Astrocyte (in vitro differentiated cells and primary cell): Measurements from ENCODE around the gene ANKRD60. TPM values are rescaled to one million over a fixed set of nuclear protein-coding genes. Genes with fewer than 3 reads are reported as not detected.

ENCODE experiments used
- DNase-seq: peaks from one replicate; pipeline ENCODE4 v3.0.0-alpha.2; 2010; ENCODE audit warnings: low read depth
- FAIRE-seq: peaks from 2 replicates; lab custom pipeline; 2011; peaks lifted over from hg19 to GRCh38; lab: Jason Lieb, UNC
- H2AFZ ChIP-seq: 2 replicates; pipeline ENCODE4 v1.6.0; 2012; ENCODE audit warnings: low read depth, low read length, inconsistent platforms
- H3K27ac ChIP-seq: 2 replicates; pipeline ENCODE4 v1.5.1; 2011; ENCODE audit warnings: low read depth, low read length, inconsistent platforms
- H3K27me3 ChIP-seq: 2 replicates; pipeline ENCODE4 v1.6.0; 2011; ENCODE audit warnings: low read length, inconsistent platforms; ENCODE audit not compliant: insufficient read depth
- H3K36me3 ChIP-seq: 2 replicates; pipeline ENCODE4 v1.5.1; 2011; ENCODE audit warnings: low read length, inconsistent platforms; ENCODE audit not compliant: insufficient read depth
- H3K4me1 ChIP-seq: 2 replicates; pipeline ENCODE4 v1.5.1; 2011; ENCODE audit warnings: low read length, inconsistent platforms; ENCODE audit not compliant: insufficient read depth
- H3K4me2 ChIP-seq: 2 replicates; pipeline ENCODE4 v1.6.0; 2012; ENCODE audit warnings: low read length, inconsistent platforms
- H3K4me3 ChIP-seq: 2 replicates; pipeline ENCODE4 v1.5.1; 2011; ENCODE audit warnings: low read depth, mild to moderate bottlenecking, low read length, inconsistent platforms; ENCODE audit not compliant: insufficient read depth
- H3K79me2 ChIP-seq: 2 replicates; pipeline ENCODE4 v1.6.0; 2012; ENCODE audit warnings: mild to moderate bottlenecking, low read length, inconsistent platforms; ENCODE audit not compliant: insufficient read depth
- H3K9ac ChIP-seq: 2 replicates; pipeline ENCODE4 v1.6.0; 2012; ENCODE audit warnings: mild to moderate bottlenecking, low read length, inconsistent platforms
- H3K9me3 ChIP-seq: 2 replicates; pipeline ENCODE4 v1.5.1; 2012; ENCODE audit warnings: low read depth, mild to moderate bottlenecking, low read length, inconsistent platforms; ENCODE audit not compliant: insufficient read depth
- H4K20me1 ChIP-seq: 2 replicates; pipeline ENCODE4 v1.6.0; 2012; ENCODE audit warnings: low read length, inconsistent platforms; ENCODE audit not compliant: insufficient read depth
- H3K27ac Mint-ChIP-seq: one replicate; pipeline ENCODE4 v1.8.0; 2021; ENCODE audit warnings: mild to moderate bottlenecking, mixed read lengths; ENCODE audit not compliant: unreplicated experiment
- H3K27me3 Mint-ChIP-seq: one replicate; pipeline ENCODE4 v1.8.0; 2021; ENCODE audit warnings: low read depth, mixed read lengths; ENCODE audit not compliant: unreplicated experiment
- H3K36me3 Mint-ChIP-seq: one replicate; pipeline ENCODE4 v1.8.0; 2021; ENCODE audit warnings: low read depth, mixed read lengths; ENCODE audit not compliant: unreplicated experiment
- H3K4me1 Mint-ChIP-seq: one replicate; pipeline ENCODE4 v1.8.0; 2021; ENCODE audit warnings: low read depth, mixed read lengths; ENCODE audit not compliant: unreplicated experiment
- H3K4me3 Mint-ChIP-seq: one replicate; pipeline ENCODE4 v1.8.0; 2021; ENCODE audit warnings: mild to moderate bottlenecking, moderate library complexity, mixed read lengths; ENCODE audit not compliant: unreplicated experiment
- H3K9me3 Mint-ChIP-seq: one replicate; pipeline ENCODE4 v1.8.0; 2021; ENCODE audit warnings: mild to moderate bottlenecking, mixed read lengths; ENCODE audit not compliant: unreplicated experiment
- CTCF ChIP-seq: IDR thresholded peaks from 2 replicates; pipeline ENCODE4 v1.5.1; 2011; ENCODE audit warnings: low read depth, mild to moderate bottlenecking, inconsistent platforms, low read length, moderate library complexity; ENCODE audit not compliant: insufficient read depth
- EZH2 ChIP-seq: IDR thresholded peaks from 2 replicates; pipeline ENCODE4 v1.6.1; 2012; ENCODE audit warnings: mild to moderate bottlenecking, low read length, inconsistent platforms; ENCODE audit not compliant: insufficient read depth
- total RNA-seq: library from RNA; stranded (reverse); gene quantifications from 2 replicates; pipeline ENCODE4 v1.2.1, GENCODE V29; 2021

ANKRD60 gene
- total RNA-seq, 1 donor from 2014 or later = not detected

DNA sequence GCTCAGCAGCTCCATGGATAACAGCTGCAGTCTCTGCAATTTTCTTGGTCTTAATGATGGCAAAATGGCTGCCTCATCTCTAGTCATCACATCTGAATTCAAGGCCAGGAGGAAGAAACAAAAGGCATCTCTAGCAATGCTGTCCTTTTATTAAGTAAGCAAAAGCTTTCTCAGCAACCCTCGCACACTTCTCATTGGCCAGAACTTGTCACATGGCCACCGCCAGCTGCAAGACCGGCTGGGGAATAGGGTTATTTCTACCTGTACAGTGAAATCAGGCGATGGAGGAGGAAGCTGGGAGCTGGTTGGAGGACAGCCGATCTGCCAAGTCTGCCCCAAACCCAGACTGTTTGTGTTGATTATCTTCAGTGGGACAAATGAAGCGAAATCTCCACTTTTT is 33.4 kb downstream of the ANKRD60 start:
- H3K27ac ChIP-seq = no peak overlapping the region
- H3K27ac Mint-ChIP-seq = no peak overlapping the region
- H3K4me1 ChIP-seq = no peaks in the 10 kb centered on the region
- H3K4me1 Mint-ChIP-seq = no peaks in the 10 kb centered on the region
- DNase-seq (no peak), FAIRE-seq (no peak)
- TF ChIP-seq EZH2 = no peak
- no peak for TF ChIP-seq CTCF
- no peak overlapping the region for H3K4me3 ChIP-seq
- H3K9me3 ChIP-seq = no peaks in the 10 kb centered on the region
- no peak overlapping the region for H2AFZ ChIP-seq
- no peak overlapping the region for H3K4me2 ChIP-seq
- H4K20me1 ChIP-seq = no peaks in the 10 kb centered on the region
- H3K27me3 Mint-ChIP-seq = peaks cover 47% of the 10 kb centered on the region
- H3K4me3 Mint-ChIP-seq = no peak overlapping the region
- H3K27me3 ChIP-seq = peaks cover 6% of the 10 kb centered on the region
- H3K36me3 Mint-ChIP-seq = no peaks in the 10 kb centered on the region
- no peak overlapping the region for H3K9ac ChIP-seq
- H3K9me3 Mint-ChIP-seq = peaks cover 2% of the 10 kb centered on the region
- no peaks in the 10 kb centered on the region for H3K36me3 ChIP-seq
- no peaks in the 10 kb centered on the region for H3K79me2 ChIP-seq

GRCh38 chr20:58194175-58194791 is 34.2 kb downstream of the ANKRD60 start:
- H3K79me2 ChIP-seq = no peaks in the 10 kb centered on the region
- no peak overlapping the region for H3K9ac ChIP-seq
- DNase-seq = no peak
- no peak overlapping the region for H3K27ac ChIP-seq
- H3K9me3 ChIP-seq = no peaks in the 10 kb centered on the region
- peaks cover 6% of the 10 kb centered on the region for H3K27me3 ChIP-seq
- H3K4me1 Mint-ChIP-seq = no peaks in the 10 kb centered on the region
- TF ChIP-seq EZH2 = no peak
- no peak for TF ChIP-seq CTCF
- H4K20me1 ChIP-seq = no peaks in the 10 kb centered on the region
- no peak for FAIRE-seq
- no peak overlapping the region for H3K27ac Mint-ChIP-seq
- H3K4me3 Mint-ChIP-seq = no peak overlapping the region
- H3K4me3 ChIP-seq = no peak overlapping the region
- H2AFZ ChIP-seq = no peak overlapping the region
- no peak overlapping the region for H3K4me2 ChIP-seq
- no peaks in the 10 kb centered on the region for H3K36me3 ChIP-seq
- no peaks in the 10 kb centered on the region for H3K36me3 Mint-ChIP-seq
- H3K27me3 Mint-ChIP-seq = peaks cover 52% of the 10 kb centered on the region
- H3K4me1 ChIP-seq = no peaks in the 10 kb centered on the region
- peaks cover 2% of the 10 kb centered on the region for H3K9me3 Mint-ChIP-seq

GRCh38 chr20:58192567-58192966 is 35.9 kb downstream of the ANKRD60 start:
- peaks cover 6% of the 10 kb centered on the region for H3K27me3 ChIP-seq
- Mint-ChIP-seq H3K27ac (no peak overlapping the region), H3K9me3 (peaks cover 4% of the 10 kb centered on the region), H3K4me3 (no peak overlapping the region), H3K36me3 (no peaks in the 10 kb centered on the region), H3K4me1 (no peaks in the 10 kb centered on the region), H3K27me3 (peaks cover 56% of the 10 kb centered on the region)
- FAIRE-seq (no peak), DNase-seq (no peak)
- no peak overlapping the region for H3K4me3 ChIP-seq
- no peaks in the 10 kb centered on the region for H3K4me1 ChIP-seq
- no peak overlapping the region for H2AFZ ChIP-seq
- H3K9me3 ChIP-seq = no peaks in the 10 kb centered on the region
- TF ChIP-seq CTCF = peak; percentile 42
- TF ChIP-seq EZH2 = no peak
- no peak overlapping the region for H3K27ac ChIP-seq
- H3K79me2 ChIP-seq = no peaks in the 10 kb centered on the region
- H4K20me1 ChIP-seq = no peaks in the 10 kb centered on the region
- H3K4me2 ChIP-seq = no peak overlapping the region
- H3K9ac ChIP-seq = no peak overlapping the region
- no peaks in the 10 kb centered on the region for H3K36me3 ChIP-seq
